ENCODE data around the gene COL4A2.

The COL4A2 gene

GRCh38 chr13:110412132-110412914 is 105.2 kb downstream of the COL4A2 start:
- peak; percentile 87 for TF ChIP-seq CTCF (IDR thresholded peaks at IDR 0.05; ENCODE audit: insufficient read depth, low read length, missing control alignments)
- H3K4me3 ChIP-seq (ENCODE audit: low read depth, low read length) = no peak overlapping the region
- ChIA-PET CTCF (interaction anchor here (0.6 to 3.6 kb wide), 30 partner anchors 8 to 191 kb away, joined by 3 to 44 read pairs (median 4); partner anchors contain the start of genes COL4A1 and COL4A2), POLR2A (interaction anchor here (0.6 to 1.3 kb wide), 5 partner anchors 8 to 104 kb away, joined by 3 to 7 read pairs (median 3); no protein-coding TSS in a partner anchor)
- DNase-seq (ENCODE audit: low read depth, low spot score) = peak; percentile 99

- no peak for DNase-seq (ENCODE audit: low read depth, low spot score)
- POLR2A ChIA-PET = no interaction called here
- no peak for TF ChIP-seq CTCF (IDR thresholded peaks at IDR 0.05; ENCODE audit: insufficient read depth, low read length, missing control alignments)
- CTCF ChIA-PET = interaction anchor here (0.6 to 3.6 kb wide), 23 partner anchors 9 to 191 kb away, joined by 3 to 44 read pairs (median 4); no protein-coding TSS in a partner anchor
- no peak overlapping the region for H3K4me3 ChIP-seq (ENCODE audit: low read depth, low read length)
Observed at GRCh38 chr13:110413016-110413675, 106.1 kb downstream of the COL4A2 start.

GRCh38 chr13:110413676-110414040 is 106.6 kb downstream of the COL4A2 start:
- no peak for TF ChIP-seq CTCF (IDR thresholded peaks at IDR 0.05; ENCODE audit: insufficient read depth, low read length, missing control alignments)
- DNase-seq (ENCODE audit: low read depth, low spot score) = no peak
- H3K4me3 ChIP-seq (ENCODE audit: low read depth, low read length) = no peak overlapping the region
- CTCF ChIA-PET = interaction anchor here (1.0 kb wide), 1 partner anchor 192 kb away, joined by 3 read pairs; no protein-coding TSS in a partner anchor
- POLR2A ChIA-PET = no interaction called here

- no peak for DNase-seq (ENCODE audit: low read depth, low spot score)
- POLR2A ChIA-PET = no interaction called here
- CTCF ChIA-PET = no interaction called here
- TF ChIP-seq CTCF (IDR thresholded peaks at IDR 0.05; ENCODE audit: insufficient read depth, low read length, missing control alignments) = no peak
- no peak overlapping the region for H3K4me3 ChIP-seq (ENCODE audit: low read depth, low read length)
Observed at GRCh38 chr13:110414283-110414682, 107.2 kb downstream of the COL4A2 start.

GRCh38 chr13:110414931-110415330 is 107.8 kb downstream of the COL4A2 start:
- ChIA-PET POLR2A (no interaction called here), CTCF (interaction anchor here (1.3 kb wide), 1 partner anchor 11 kb away, joined by 3 read pairs; no protein-coding TSS in a partner anchor)
- no peak for DNase-seq (ENCODE audit: low read depth, low spot score)
- TF ChIP-seq CTCF (IDR thresholded peaks at IDR 0.05; ENCODE audit: insufficient read depth, low read length, missing control alignments) = no peak
- H3K4me3 ChIP-seq (ENCODE audit: low read depth, low read length) = no peak overlapping the region

GRCh38 chr13:110415669-110416068 is 108.6 kb downstream of the COL4A2 start:
- DNase-seq (ENCODE audit: low read depth, low spot score) = no peak
- ChIA-PET POLR2A (no interaction called here), CTCF (interaction anchor here (0.7 to 1.7 kb wide), 4 partner anchors 12 to 191 kb away, joined by 3 to 4 read pairs (median 3); no protein-coding TSS in a partner anchor)
- no peak overlapping the region for H3K4me3 ChIP-seq (ENCODE audit: low read depth, low read length)
- no peak for TF ChIP-seq CTCF (IDR thresholded peaks at IDR 0.05; ENCODE audit: insufficient read depth, low read length, missing control alignments)

Data from AG04449 (cell line).